Naive thymus-derived CD8-positive, alpha-beta T cell (primary cell): ENCODE measurements around the gene RIT2. TPM values are rescaled to one million over a fixed set of nuclear protein-coding genes. Genes with fewer than 3 reads are reported as not detected.

Experiments
- ATAC-seq, 2 donors: fragments of 150-1000 bp; cut with Tn5 transposase in 1 of 2; sonication (Bioruptor Pico), chemical (Tn5 transposase) in 1 of 2; 1 replicate in 1 of 2; 2 replicates in 1 of 2; pipeline ENCODE4 v1.10.0; 2021; ENCODE audit warnings: mild to moderate bottlenecking in 2 of 2, moderate library complexity in 2 of 2
- POLR2A ChIA-PET: fragments of 350-600 bp; sonication (Branson Sonifier 250); formaldehyde crosslinking; loops from one replicate; lab custom pipeline; 2021; ENCODE audit warnings: antibody characterized with exemption; lab: Charles Lee
- DNase-seq, 10 donors: peaks; one replicate each; pipeline versions ENCODE4 v3.0.0 to v3.0.0-alpha.2; 2020 to 2022
- H3K27ac Mint-ChIP-seq, 10 donors: one replicate each; pipeline ENCODE4 v1.8.0; 2020 to 2022; ENCODE audit warnings: mild to moderate bottlenecking in 10 of 10, mixed read lengths in 10 of 10, moderate library complexity in 4 of 10, inconsistent platforms in 1 of 10
- H3K27me3 Mint-ChIP-seq, 5 donors: one replicate each; pipeline ENCODE4 v1.8.0; 2021 to 2022; ENCODE audit warnings: mixed read lengths in 5 of 5
- H3K36me3 Mint-ChIP-seq, 3 donors: one replicate each; pipeline ENCODE4 v1.8.0; 2020 to 2022; ENCODE audit warnings: mixed read lengths in 3 of 3, mild to moderate bottlenecking in 2 of 3, inconsistent platforms in 1 of 3
- H3K4me1 Mint-ChIP-seq, 4 donors: one replicate each; pipeline ENCODE4 v1.8.0; 2021 to 2022; ENCODE audit warnings: mixed read lengths in 4 of 4
- H3K4me3 Mint-ChIP-seq, 10 donors: one replicate each; pipeline ENCODE4 v1.8.0; 2020 to 2022; ENCODE audit warnings: mild to moderate bottlenecking in 10 of 10, mixed read lengths in 10 of 10, moderate library complexity in 6 of 10, inconsistent platforms in 1 of 10
- H3K9me3 Mint-ChIP-seq, 9 donors: one replicate each; pipeline ENCODE4 v1.8.0; 2020 to 2022; ENCODE audit warnings: mixed read lengths in 9 of 9, mild to moderate bottlenecking in 3 of 9, inconsistent platforms in 1 of 9, moderate library complexity in 1 of 9
- polyA plus RNA-seq, 3 donors: library from polyadenylated mRNA; unstranded; fragments of 300-500 nt; fragmentation: Illumina TruSeq; gene quantifications; one replicate each; pipeline ENCODE4 v1.2.3, GENCODE V29; 2021
- total RNA-seq, 8 experiments: library from RNA in 2 of 8; stranded (reverse) in 2 of 8; gene quantifications; one replicate each; pipeline ENCODE4 v1.2.3 and lab custom pipeline; 2021 to 2026

The RIT2 gene
- total and polyA plus RNA-seq, 5 experiments from 2014 or later = not detected

- DNase-seq (no peak), ATAC-seq (no peak)
- H3K36me3 Mint-ChIP-seq = no peaks in the 10 kb centered on the region
- no peaks in the 10 kb centered on the region for H3K4me1 Mint-ChIP-seq
- no peak overlapping the region for H3K27ac Mint-ChIP-seq
- H3K27me3 Mint-ChIP-seq = no peaks in the 10 kb centered on the region
- H3K4me3 Mint-ChIP-seq = no peak overlapping the region
- peaks cover 0 to 14% (median 2%) of the 10 kb centered on the region in 9 donors for H3K9me3 Mint-ChIP-seq
- POLR2A ChIA-PET = no interaction called here
Observed at GRCh38 chr18:42891705-42892104, 223.8 kb downstream of the RIT2 start.

GRCh38 chr18:42883169-42883568 lies 232.3 kb downstream of the RIT2 start:
- H3K9me3 Mint-ChIP-seq = peaks cover 0 to 39% (median 7%) of the 10 kb centered on the region in 9 donors
- no peak overlapping the region for H3K27ac Mint-ChIP-seq
- no peak for ATAC-seq
- H3K36me3 Mint-ChIP-seq = no peaks in the 10 kb centered on the region
- POLR2A ChIA-PET = no interaction called here
- DNase-seq = no peak
- H3K4me1 Mint-ChIP-seq = no peaks in the 10 kb centered on the region
- no peak overlapping the region for H3K4me3 Mint-ChIP-seq
- H3K27me3 Mint-ChIP-seq = no peaks in the 10 kb centered on the region

GRCh38 chr18:42882122-42882521 lies 233.4 kb downstream of the RIT2 start:
- Mint-ChIP-seq H3K4me1 (no peaks in the 10 kb centered on the region), H3K4me3 (no peak overlapping the region), H3K27ac (no peak overlapping the region), H3K9me3 (peaks cover 0 to 30% (median 6%) of the 10 kb centered on the region in 9 donors), H3K36me3 (no peaks in the 10 kb centered on the region), H3K27me3 (no peaks in the 10 kb centered on the region)
- POLR2A ChIA-PET = no interaction called here
- no peak for ATAC-seq
- DNase-seq = no peak

- Mint-ChIP-seq H3K9me3 (peaks cover 0 to 10% (median 4%) of the 10 kb centered on the region in 9 donors), H3K27me3 (no peaks in the 10 kb centered on the region), H3K4me3 (no peak overlapping the region), H3K36me3 (no peaks in the 10 kb centered on the region), H3K4me1 (no peaks in the 10 kb centered on the region), H3K27ac (no peak overlapping the region)
- ATAC-seq (no peak), DNase-seq (no peak)
- POLR2A ChIA-PET = no interaction called here
Observed at GRCh38 chr18:42872838-42873237, 242.6 kb downstream of the RIT2 start.

GRCh38 chr18:42864876-42865275 lies 250.6 kb downstream of the RIT2 start:
- Mint-ChIP-seq H3K4me1 (no peaks in the 10 kb centered on the region), H3K36me3 (no peaks in the 10 kb centered on the region), H3K4me3 (no peak overlapping the region), H3K27ac (no peak overlapping the region), H3K27me3 (no peaks in the 10 kb centered on the region), H3K9me3 (peaks cover under 1 to 19% (median 4%) of the 10 kb centered on the region in 9 donors)
- POLR2A ChIA-PET = no interaction called here
- ATAC-seq (no peak), DNase-seq (no peak)

- Mint-ChIP-seq H3K27ac (no peak overlapping the region), H3K9me3 (peaks cover 0 to 14% (median 3%) of the 10 kb centered on the region in 9 donors), H3K27me3 (no peaks in the 10 kb centered on the region), H3K4me3 (no peak overlapping the region), H3K4me1 (no peaks in the 10 kb centered on the region), H3K36me3 (no peaks in the 10 kb centered on the region)
- DNase-seq (no peak), ATAC-seq (no peak)
- POLR2A ChIA-PET = no interaction called here
Observed at GRCh38 chr18:42861271-42861670, 254.2 kb downstream of the RIT2 start.

GRCh38 chr18:42860548-42860947 lies 254.9 kb downstream of the RIT2 start:
- ATAC-seq (no peak), DNase-seq (no peak)
- H3K27me3 Mint-ChIP-seq = no peaks in the 10 kb centered on the region
- POLR2A ChIA-PET = no interaction called here
- no peaks in the 10 kb centered on the region for H3K36me3 Mint-ChIP-seq
- peaks cover 0 to 14% (median 3%) of the 10 kb centered on the region in 9 donors for H3K9me3 Mint-ChIP-seq
- no peak overlapping the region for H3K4me3 Mint-ChIP-seq
- H3K27ac Mint-ChIP-seq = no peak overlapping the region
- H3K4me1 Mint-ChIP-seq = no peaks in the 10 kb centered on the region

- H3K9me3 Mint-ChIP-seq = peaks cover 0 to 14% (median 3%) of the 10 kb centered on the region in 9 donors
- H3K4me3 Mint-ChIP-seq = no peak overlapping the region
- H3K27me3 Mint-ChIP-seq = no peaks in the 10 kb centered on the region
- no peak for ATAC-seq
- no peak overlapping the region for H3K27ac Mint-ChIP-seq
- H3K36me3 Mint-ChIP-seq = no peaks in the 10 kb centered on the region
- no peak for DNase-seq
- no peaks in the 10 kb centered on the region for H3K4me1 Mint-ChIP-seq
- POLR2A ChIA-PET = no interaction called here
Observed at GRCh38 chr18:42860011-42860410, 255.5 kb downstream of the RIT2 start.

GRCh38 chr18:42854558-42854957 lies 260.9 kb downstream of the RIT2 start:
- Mint-ChIP-seq H3K4me3 (no peak overlapping the region), H3K36me3 (no peaks in the 10 kb centered on the region), H3K9me3 (peaks cover 0 to 17% (median 4%) of the 10 kb centered on the region in 9 donors), H3K27me3 (no peaks in the 10 kb centered on the region), H3K27ac (no peak overlapping the region), H3K4me1 (no peaks in the 10 kb centered on the region)
- POLR2A ChIA-PET = no interaction called here
- no peak for DNase-seq
- no peak for ATAC-seq

GRCh38 chr18:42850174-42851083 lies 265.1 kb downstream of the RIT2 start:
- no peaks in the 10 kb centered on the region for H3K27me3 Mint-ChIP-seq
- no peaks in the 10 kb centered on the region for H3K4me1 Mint-ChIP-seq
- no peak overlapping the region for H3K27ac Mint-ChIP-seq
- no peaks in the 10 kb centered on the region for H3K36me3 Mint-ChIP-seq
- DNase-seq (no peak), ATAC-seq (no peak)
- H3K9me3 Mint-ChIP-seq = peaks cover 0 to 25% (median 2%) of the 10 kb centered on the region in 9 donors
- no peak overlapping the region for H3K4me3 Mint-ChIP-seq
- POLR2A ChIA-PET = no interaction called here

GRCh38 chr18:42839408-42839807 lies 276.1 kb downstream of the RIT2 start:
- no peaks in the 10 kb centered on the region for H3K4me1 Mint-ChIP-seq

GRCh38 chr18:42838546-42839145 lies 276.8 kb downstream of the RIT2 start:
- Mint-ChIP-seq H3K36me3 (no peaks in the 10 kb centered on the region), H3K27ac (no peak overlapping the region), H3K27me3 (no peaks in the 10 kb centered on the region), H3K4me1 (no peaks in the 10 kb centered on the region), H3K4me3 (no peak overlapping the region), H3K9me3 (peaks cover 0 to 24% (median 7%) of the 10 kb centered on the region in 9 donors)
- ATAC-seq (no peak), DNase-seq (no peak)
- POLR2A ChIA-PET = no interaction called here

More at GRCh38 chr18:42839408-42839807, 276.1 kb downstream of the RIT2 start:
- Mint-ChIP-seq H3K27me3 (no peaks in the 10 kb centered on the region), H3K27ac (no peak overlapping the region), H3K36me3 (no peaks in the 10 kb centered on the region), H3K4me3 (no peak overlapping the region), H3K9me3 (peaks cover 0 to 26% (median 7%) of the 10 kb centered on the region in 9 donors)
- no peak for DNase-seq
- POLR2A ChIA-PET = no interaction called here
- no peak for ATAC-seq

GRCh38 chr18:42830936-42831335 lies 284.5 kb downstream of the RIT2 start:
- POLR2A ChIA-PET = no interaction called here
- H3K4me1 Mint-ChIP-seq = no peaks in the 10 kb centered on the region

More at GRCh38 chr18:42830936-42831335, 284.5 kb downstream of the RIT2 start:
- H3K9me3 Mint-ChIP-seq = peaks cover 0 to 19% (median 3%) of the 10 kb centered on the region in 9 donors
- H3K4me3 Mint-ChIP-seq = no peak overlapping the region
- no peaks in the 10 kb centered on the region for H3K27me3 Mint-ChIP-seq
- DNase-seq (no peak), ATAC-seq (no peak)
- no peak overlapping the region for H3K27ac Mint-ChIP-seq
- no peaks in the 10 kb centered on the region for H3K36me3 Mint-ChIP-seq
